Measurements from ENCODE around the gene SGMS2.
"Not testable (repeated sequence)": the region's sequence is repeated elsewhere in the genome, so short reads cannot be mapped to it uniquely, and the experiment has no call there.

SGMS2 gene

DNA sequence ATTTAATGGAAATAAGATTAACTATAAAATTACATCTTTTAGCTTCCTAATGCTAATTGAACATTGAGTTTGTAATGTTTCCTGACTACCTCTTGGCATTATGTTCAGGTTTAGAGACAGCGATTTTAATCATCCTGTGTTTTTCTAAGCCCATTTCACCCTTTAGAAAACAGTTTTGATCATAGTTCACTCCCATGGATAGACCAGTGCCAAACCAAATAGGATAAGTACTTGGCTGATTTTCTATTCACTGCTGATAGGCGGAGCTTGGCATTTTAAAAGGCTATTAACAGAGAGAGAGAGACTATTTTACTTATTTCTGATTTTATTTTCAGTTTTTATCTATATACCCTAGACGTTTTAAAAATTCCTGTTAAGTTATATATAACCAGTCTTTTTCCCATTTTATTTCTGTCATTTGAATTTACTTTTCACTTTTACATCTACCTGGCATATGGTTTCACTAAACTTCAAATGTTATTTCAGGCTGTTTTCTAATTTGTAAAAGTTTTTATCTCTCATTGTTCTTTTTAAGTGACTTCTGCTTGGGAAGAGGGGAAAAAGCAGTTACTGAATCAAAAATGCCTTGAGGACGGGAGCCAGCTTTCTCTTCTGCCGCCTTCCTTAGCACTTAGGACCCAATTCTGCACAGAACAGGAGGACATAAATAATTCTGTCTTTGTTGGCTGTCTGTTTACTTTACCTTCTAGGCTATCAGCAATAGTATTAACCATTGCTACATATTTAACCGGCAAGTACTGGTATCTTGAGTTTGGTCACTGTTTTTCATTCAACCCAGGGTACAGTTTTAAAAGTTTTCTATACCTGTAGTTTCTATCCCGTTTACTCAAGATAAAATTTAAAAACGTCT is 46.4 kb downstream of the SGMS2 start:
- no peak for DNase-seq

DNA sequence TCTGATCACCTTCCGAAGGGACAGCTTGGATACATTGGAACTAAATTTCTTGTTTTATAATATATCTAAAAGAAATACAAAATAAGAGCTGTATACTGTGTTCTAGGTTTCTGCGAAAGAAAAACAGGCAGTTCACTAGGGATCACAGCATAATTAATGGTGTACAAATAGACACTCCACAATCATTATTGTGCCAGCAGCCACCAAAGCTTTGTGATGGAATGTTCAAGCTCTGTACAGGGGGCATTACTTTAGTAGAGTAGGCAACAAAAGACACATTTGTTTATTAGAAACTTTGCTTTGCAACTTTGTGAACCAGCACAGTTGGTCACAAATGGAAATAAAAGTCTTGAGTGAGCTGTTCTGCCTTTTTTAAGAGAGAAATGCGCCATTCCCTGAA is 49.3 kb downstream of the SGMS2 start:
- no peak for DNase-seq

DNA sequence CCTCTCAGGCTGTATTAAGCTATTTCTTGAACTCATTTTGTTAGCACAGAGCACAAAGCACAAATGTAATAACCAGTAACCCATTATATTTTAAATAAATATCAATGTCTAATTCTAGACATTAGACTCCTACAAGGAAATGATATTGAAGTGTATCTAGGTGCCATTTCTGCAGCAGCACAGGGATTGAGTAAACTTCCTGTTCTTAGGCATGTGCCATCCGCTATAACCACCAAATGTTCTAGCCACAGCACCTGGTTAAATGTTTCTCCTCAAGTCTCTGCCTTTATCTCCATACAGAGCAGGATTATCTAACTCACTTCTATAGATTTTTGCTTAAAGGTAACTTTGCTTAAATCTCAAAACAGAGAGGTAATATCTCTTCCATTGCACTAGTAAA is 51.4 kb downstream of the SGMS2 start:
- DNase-seq, result no peak

DNA sequence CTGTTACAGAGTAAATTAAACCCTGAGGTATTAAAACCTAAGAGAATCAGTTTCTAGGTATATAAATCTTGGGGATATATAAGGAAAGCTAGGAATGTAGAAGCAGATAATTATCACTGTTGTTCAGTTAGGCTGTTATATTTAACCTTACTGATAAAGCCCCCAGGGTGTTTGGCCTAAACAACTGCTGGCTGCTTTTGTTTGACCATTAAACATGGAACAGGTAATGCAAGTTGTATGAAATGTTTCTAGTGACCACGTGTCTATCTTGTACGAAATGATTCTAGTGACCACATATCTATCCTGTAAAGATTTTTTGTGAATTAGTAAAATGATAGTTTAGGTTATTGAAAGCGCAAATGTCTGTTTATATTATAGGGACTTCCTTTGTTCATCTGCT is 52.6 kb downstream of the SGMS2 start:
- no peak for DNase-seq

DNA sequence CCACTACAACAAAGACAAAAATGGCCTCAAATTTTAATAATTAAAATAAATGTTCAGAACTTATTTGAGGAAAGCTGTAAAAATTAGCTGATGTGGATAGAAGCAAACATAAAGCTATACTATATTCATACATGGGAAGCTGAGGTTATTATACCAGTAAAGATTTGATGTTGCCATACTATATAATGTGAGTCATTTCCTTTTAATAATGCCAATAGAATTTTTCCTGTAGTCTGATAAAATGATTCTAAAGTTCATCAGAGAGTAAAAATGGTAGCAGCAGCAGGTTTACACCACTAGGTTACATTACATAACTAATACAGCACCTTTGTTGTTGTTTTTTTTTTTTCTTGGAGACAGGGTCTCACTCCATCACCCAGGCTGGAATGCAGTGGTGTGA is 61.1 kb downstream of the SGMS2 start:
- no peak for DNase-seq

DNA sequence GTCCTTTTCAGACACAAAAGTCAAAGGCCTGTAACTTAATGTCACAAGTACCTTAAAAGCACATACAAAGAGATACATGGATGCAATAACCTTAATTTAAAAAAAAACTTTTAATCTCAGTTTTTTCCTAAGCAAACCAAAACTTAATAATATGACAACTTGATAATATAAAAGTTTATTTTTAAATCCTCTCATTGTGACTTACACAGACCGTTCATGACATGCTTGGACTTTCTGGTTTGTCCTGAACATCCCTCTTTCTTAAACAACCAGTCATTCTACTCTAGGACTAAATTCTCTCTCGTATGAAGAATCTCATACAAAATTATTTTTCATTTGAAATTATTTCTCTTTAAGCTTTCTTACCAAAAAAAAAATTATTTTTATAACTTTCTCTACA is 63.5 kb downstream of the SGMS2 start:
- no peak for DNase-seq

DNA sequence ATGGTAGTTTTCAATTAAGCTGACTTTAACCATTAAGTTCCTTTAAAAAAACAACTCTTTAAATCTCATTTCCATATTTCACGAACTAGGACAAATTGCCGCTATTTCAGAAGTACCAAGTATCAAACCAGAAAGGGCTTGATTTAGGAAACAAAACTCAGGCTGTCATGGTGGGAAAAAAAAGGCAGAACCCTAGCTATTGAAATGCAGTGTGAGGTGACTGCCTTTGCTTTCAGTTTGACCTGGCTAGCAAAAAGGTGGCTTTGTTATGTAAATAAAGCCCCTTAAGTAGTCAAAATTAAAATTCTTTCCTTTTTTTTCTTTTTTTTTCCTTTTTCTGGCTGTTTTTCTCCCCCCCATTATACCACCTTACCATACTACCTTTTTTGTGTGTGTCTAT is 66.0 kb downstream of the SGMS2 start:
- no peak for DNase-seq

DNA sequence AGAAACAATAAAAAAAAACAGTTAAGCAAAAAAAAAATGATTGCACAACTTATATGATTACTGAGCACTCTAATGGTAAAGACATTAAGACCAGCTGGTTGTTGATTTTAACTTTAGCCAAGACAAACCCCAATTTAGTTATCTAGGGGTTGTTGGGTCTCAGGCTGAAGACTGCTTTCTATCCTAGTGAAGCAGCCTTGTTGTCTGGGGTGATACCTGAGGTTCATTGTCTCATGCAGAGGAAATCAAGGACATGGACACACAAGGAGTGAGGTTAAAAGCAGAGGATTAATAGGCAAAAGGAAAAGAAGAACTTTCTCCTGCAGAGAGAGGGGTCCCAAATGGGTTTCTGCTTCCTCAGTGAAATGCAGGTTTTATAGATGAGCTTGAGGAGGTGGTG is 66.6 kb downstream of the SGMS2 start:
- no peak for DNase-seq

DNA sequence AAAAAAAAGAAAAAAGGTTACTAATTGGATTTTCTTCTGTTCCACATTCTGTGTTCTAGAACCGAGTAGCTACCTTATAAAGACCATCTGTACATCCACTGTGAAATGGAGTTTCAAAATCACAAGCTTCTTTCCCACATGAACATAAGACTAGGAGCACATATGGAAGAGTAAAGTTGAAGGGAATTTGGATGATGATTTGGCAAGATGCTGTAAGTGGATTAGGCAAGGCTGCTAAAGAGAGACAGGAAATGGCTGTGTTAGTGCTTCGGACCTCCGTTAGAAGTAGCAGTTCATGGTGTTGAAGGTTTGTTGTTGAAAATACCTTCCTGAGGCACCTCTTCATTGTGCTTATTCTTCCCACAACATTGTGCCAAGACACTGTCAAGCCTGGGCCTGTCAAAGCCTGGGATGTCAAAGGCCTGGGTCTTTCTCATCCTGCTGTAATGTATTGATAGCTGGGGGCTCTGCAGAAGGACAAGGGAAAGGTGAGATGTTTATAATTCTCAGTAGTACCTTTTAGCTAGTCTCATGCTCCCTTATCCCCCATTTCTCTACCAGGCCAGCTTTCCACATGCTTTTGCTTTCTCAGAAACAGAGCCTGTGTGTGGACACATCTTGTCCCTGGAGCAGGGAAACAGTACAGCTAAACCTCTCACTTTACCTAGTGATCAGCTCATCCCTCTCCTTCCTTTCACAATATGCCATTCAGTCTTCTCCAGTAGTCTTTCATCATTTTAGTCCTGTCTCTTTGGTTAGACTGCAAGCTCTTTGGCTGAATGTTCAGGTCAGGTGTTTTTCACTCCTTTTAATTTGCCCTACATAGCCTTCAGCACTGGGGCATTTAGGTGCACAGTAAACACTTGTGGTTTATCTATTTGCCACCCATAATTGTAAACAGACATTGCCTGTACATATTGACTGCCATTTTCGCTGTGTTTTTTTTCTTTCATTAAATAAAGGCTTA is 68.7 kb downstream of the SGMS2 start:
- DNase-seq, result no peak

DNA sequence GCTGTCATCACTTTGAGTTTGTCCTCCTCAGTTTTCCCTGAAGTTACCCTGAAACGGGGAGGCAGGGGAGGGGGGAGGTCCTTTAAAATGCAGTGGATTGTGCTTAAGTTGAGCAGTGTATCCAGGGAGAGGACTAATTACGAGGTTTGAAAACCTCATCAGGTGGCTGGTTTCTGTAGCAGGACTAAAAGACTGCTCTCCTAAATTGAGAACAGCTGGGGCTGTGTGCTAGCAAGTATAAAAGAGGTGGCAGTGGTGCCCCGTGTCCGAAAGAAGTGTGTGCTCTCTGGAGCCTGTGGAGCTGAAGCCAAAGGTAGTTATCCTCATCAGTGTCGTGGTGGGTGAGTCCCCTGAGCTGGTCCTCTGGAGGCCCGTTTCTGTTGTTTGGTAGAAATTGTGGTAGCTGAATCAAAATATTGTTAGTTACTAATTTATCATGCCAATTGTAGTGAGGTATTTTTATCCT is 69.4 kb downstream of the SGMS2 start:
- no peak for DNase-seq

DNA sequence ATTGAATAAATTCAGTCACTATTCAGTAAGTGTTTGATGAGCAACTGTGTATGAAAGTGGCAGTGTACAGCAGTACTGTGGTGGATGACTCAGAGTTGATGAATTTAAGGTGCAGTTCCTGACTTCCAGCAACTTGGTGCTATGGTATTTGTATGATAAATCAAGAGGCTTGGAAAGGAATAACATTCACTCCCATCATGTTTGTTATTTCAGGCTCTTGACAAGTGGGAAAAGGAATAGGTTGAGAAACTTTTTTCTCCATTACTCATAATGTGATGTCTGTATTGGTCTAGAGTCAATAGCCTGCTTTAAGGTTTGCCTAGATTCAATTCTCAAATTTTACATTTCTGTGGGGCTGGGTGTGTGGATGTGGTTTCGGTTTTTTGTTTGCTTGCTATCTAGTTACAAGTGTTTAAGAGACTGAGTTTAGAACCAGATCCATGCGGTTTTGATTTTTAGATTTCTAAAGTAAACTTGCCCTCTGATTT is 71.5 kb downstream of the SGMS2 start:
- DNase-seq, result no peak

DNA sequence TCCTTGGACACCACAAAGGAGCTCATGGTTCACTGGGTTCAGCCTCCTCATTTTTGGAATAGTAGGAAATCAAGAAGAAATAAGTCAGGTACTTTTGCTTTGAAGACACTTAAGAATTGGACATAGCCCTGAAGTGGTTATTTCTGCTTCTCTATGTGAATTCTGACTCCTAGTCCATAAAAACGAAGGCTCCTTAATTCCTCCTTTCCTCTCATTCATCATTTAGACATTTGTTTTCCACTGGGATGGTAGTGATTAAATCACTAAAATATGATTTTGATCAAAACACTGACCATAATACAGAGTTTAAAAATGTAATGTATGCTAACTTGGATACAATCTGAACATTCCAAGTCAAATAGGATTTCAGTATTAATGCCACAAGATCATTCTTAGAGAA is 71.9 kb downstream of the SGMS2 start:
- DNase-seq, result no peak

DNA sequence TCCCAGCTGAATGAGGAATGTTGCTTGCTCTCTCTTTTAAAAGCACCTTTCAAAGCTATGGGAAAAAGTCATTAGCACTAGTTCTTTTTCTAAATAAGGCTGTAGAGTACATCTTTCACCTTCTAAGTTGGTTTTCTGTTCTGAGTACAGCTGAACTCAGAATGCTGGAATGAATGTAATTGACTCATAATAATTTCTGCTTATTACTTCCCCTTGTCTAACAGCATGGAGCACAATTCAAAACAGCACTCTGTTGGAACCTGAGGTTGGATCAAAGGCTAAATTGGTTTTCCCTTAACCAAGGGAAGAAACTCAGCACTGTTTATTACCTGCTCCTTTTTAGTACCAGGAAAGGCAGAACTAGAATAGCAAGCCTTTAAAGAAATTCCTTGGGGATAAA is 73.1 kb downstream of the SGMS2 start:
- no peak for DNase-seq

DNA sequence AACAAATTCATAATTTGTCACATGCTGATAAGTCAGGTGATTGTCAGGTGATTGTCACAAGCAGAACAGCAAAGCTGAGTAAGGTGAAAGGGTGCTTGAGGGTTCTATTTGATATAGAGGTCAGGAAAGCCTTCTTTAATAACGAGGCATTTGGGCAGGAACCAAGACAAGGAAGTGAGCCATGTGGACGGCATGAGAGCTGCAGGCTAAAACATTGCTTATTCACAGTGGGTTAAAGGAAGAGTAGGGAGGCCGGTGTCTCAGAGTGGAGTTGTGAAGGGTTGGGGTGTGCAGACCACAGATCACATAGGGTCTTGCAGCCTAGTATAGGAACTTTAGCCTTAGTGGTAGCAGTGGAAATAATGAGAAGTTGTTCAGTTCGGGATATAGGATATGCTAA is 75.3 kb downstream of the SGMS2 start:
- no peak for DNase-seq

DNA sequence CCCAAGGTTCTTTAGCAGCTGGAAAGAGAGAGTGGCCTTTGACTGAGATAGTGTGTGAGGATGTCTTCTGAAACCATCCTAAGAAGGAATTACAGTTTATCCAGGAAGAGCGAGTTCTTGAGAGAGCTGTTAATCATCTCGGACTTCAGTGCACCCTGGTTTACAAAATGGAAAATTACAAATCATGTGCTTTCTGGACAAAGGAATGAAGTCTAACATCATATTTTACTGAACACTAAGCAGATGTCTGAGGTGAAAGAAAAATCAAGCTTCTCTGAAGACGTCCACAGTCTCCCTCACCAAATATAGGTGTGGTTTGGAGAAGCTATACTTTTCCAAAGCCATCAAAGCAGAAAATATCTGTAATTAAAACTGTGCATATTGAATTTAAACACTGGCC is 75.8 kb downstream of the SGMS2 start:
- DNase-seq, result no peak

DNA sequence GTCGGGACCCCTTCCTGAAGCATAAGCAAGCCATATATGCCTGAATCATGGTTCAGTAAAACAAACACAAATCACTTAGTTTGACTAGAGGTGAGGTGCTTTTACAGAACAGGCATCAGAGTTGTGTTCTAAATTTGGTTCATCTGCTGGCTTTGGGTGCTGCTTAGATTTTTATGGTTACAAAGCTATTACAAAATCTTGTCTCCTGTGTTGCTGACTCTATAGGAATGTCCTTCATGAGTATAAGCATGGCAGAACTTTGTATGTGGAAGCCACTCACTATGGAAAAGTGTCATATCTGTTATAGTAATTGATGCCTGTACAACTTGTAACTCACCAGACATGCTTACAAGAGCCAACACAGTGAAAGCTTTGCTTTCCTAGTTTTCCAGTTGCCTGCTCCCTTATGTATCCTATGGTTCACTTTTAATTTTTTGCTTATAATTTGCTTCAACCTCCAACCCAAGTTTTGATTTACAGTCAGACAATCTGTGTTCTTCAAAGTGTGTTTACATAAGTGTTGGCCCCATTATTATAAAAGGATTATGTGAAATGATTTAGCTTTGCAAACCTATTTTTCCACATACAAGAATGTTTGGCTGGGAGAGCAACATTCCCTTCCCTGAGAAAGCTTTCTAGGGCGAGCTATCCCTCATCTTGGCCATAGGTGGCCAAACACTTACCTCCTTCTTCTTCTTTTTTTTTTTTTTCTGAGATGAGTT is 76.6 kb downstream of the SGMS2 start:
- DNase-seq, result no peak

DNA sequence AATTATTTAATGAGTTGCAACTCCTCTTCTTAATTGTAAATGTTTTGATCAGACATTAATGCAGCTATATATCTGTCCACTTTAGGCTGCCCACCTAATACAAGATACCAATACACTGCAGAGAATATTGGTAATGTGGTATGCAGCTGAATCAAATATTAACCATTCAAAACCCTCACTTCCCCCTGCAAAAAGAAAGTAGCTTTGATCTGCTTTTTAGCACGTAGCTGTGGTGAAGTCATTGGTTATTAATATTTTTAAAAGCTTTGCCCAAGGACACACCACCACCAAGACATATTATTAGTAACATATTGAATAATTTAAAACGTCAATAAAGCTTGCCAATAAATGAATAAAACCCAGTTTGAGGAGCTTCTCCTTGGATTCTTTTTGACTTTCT is 78.0 kb downstream of the SGMS2 start:
- no peak for DNase-seq

DNA sequence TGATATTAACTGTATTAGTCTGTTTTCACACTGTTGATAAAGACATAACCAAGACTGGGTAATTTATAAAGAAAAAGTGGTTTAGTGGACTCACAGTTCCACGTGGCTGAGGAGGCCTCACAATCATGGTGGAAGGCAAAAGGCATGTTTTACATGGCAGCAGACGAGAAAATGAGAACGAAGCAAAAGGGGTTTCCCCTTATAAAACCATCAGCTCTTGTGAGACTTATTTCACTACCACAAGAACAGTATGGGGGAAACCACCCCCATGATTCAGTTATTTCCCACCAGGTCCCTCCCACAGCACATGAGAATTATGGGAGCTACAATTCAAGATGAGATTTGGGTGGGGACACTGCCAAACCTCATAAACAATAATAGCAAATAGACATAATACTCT is 80.3 kb downstream of the SGMS2 start:
- DNase-seq, result not testable (repeated sequence)

DNA sequence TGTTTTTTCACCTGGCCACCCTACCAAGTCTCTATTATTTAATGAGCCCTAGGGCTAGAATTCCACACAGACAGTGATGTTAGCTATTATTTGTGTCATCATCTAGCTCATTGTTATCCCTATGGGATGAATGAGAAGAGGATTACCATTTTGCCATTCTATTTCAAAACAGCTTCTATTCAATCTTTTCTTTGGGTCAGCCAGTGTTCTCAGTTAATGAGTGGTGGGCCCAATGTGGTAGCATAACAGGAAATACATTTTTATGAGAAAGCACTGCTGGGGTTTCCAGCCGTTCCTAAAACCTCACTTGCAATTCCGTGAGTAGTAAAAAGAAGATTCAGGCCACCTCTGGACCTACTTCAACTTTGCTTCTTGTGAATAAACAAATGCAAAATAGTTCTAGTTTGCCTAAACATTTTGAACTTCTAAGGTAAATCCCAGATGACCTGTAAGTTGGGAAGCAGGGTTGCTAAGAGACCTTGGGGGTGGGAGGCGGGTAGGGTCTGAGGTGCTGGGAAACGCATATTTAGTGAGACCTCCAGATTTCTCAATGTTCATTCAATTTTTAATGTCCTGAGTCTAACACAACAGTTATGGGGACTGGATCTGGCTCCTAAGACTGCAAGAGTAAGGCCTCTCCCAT is 81.8 kb downstream of the SGMS2 start:
- DNase-seq, result no peak

DNA sequence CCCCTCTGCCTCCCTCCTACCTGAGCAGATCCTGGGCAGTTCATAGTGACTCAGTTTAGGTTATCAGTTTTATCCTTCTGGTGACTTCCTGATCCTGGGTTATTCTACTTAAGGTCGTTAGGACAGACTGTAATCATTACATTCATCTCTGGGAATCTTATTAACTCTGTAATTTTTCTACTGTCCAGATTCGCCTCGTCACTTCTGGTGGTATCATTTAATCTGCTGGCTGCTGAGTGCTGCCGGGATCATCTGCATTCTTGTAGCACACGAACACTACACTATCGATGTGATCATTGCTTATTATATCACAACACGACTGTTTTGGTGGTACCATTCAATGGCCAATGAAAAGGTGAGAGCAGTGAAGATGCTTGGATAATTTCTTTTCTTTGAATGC is 83.6 kb downstream of the SGMS2 start:
- no peak for DNase-seq

DNA sequence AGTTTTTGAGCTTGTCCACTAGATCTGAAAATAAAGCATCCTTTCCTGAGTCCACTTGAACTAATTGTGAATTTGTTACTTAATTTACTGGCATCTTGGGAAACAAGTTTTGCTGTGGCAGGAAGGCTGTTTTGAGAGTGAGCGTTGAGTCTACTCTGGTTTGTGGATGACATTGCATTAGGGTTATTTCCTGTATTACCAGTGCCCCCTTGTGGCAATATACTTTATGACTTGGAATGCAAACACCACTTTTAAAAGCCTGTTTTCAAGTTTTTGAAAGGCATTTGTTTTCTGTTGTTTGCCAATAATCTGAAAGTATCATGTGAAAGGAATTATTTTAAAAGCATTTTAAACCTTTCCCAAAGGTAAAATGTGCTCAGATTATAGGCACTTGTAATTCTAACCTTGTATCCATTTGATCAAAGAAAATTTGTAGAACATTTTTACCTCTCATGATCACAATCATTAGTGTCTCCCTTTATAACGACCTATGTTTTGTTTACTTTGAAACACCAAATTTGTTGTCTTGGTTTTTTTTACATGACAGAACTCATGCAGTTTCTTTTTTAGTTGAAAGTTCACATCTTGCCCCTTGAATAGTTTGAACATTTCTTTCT is 88.7 kb downstream of the SGMS2 start:
- DNase-seq, result no peak

DNA sequence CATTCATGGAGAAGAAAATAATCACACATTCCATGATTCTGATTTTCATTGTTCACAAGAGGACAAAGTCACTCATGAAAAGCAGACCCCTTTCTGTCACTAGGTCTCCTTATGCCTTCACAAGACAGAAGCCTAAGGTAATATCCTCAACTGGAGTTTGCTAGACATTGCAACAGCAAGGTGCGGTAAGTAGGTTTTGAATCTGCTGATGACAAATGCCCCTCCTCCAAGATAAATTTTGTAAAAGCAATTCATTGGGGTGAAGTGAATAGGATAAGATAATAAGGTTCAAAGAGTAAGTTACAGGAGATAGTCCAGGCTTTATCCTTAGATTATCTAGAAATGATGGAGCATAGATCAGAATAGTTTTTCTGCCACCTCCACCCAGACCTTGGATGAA is 90.5 kb downstream of the SGMS2 start:
- DNase-seq, result no peak

Data from NCI-H2171 (cell line).